Calu3 (cell line): Measurements from ENCODE around the gene FAM25A. TPM values are rescaled to one million over a fixed set of nuclear protein-coding genes. Genes with fewer than 3 reads are reported as not detected.
"Not testable (repeated sequence)": the region's sequence is repeated elsewhere in the genome, so short reads cannot be mapped to it uniquely, and the experiment has no call there.

Source experiments
- BruUV-seq: library from RNA; stranded (reverse); fragments of 400-500 nt; replicated peaks from 2 replicates; lab custom pipeline; 2021; lab: Mats Ljungman, UMichigan
- CTCF ChIA-PET: fragments of 300-600 bp; sonication (Branson Sonifier 250); formaldehyde crosslinking; loops from one replicate; lab custom pipeline; 2022; ENCODE audit warnings: antibody characterized with exemption; lab: Charles Lee
- DNase-seq: peaks from one replicate; pipeline ENCODE4 v3.0.0; 2022
- H3K27ac Mint-ChIP-seq: one replicate; pipeline ENCODE4 v1.8.0; 2022; ENCODE audit warnings: mixed read lengths; ENCODE audit not compliant: unreplicated experiment
- H3K27me3 Mint-ChIP-seq: one replicate; pipeline ENCODE4 v1.8.0; 2022; ENCODE audit warnings: mixed read lengths; ENCODE audit not compliant: unreplicated experiment
- H3K36me3 Mint-ChIP-seq: one replicate; pipeline ENCODE4 v1.8.0; 2022; ENCODE audit warnings: mild to moderate bottlenecking, moderate library complexity, mixed read lengths; ENCODE audit not compliant: insufficient read depth, unreplicated experiment
- H3K4me1 Mint-ChIP-seq: one replicate; pipeline ENCODE4 v1.8.0; 2022; ENCODE audit warnings: mild to moderate bottlenecking, low read depth, mixed read lengths; ENCODE audit not compliant: unreplicated experiment
- H3K4me3 Mint-ChIP-seq: one replicate; pipeline ENCODE4 v1.8.0; 2022; ENCODE audit warnings: mild to moderate bottlenecking, low read depth, moderate library complexity, mixed read lengths; ENCODE audit not compliant: unreplicated experiment
- H3K9me3 Mint-ChIP-seq: one replicate; pipeline ENCODE4 v1.8.0; 2022; ENCODE audit warnings: low read depth, mixed read lengths; ENCODE audit not compliant: unreplicated experiment
- intact Hi-C: fragments of 100-400 bp; cut with micrococcal nuclease; formaldehyde crosslinking; loops from one replicate; pipeline ENCODE4 v1.10.0; 2022; ENCODE audit not compliant: unreplicated experiment
- total RNA-seq: library from RNA; stranded (reverse); gene quantifications from 2 replicates; pipeline ENCODE4 v1.2.3, GENCODE V29; 2022
- TF ChIP-seq, protein P1 (sequence below): fragments of 200-600 bp; IDR thresholded peaks from one replicate; pipeline ENCODE4 v1.8.0; 2022; ENCODE audit warnings: antibody characterized with exemption; ENCODE audit not compliant: unreplicated experiment

Gene FAM25A
- total RNA-seq, 1 experiment from 2014 or later: not detected

DNA sequence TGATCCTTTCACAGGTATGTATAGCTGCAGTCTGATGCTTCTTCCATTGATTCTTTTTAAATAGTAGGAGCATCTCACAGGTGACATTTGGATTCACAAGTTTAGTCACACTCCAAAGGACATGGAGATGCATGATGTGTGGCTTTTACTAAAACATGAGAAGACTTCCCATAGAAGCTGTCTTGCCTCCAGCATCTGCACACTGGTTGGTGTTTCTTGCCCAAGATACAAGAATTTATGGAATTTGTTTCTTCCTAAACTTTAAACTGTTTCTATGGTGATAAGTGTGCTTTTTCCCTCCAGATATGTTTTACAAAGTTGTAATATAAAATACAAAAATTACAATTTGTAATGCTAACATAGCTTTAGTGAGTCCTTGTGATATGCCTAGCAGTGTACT, 27.6 kb upstream of the FAM25A start:
- Mint-ChIP-seq H3K27ac (no peak overlapping the region), H3K4me3 (no peak overlapping the region), H3K9me3 (no peaks in the 10 kb centered on the region), H3K27me3 (no peaks in the 10 kb centered on the region), H3K4me1 (no peaks in the 10 kb centered on the region), H3K36me3 (no peaks in the 10 kb centered on the region)
- no TSS peak for BruUV-seq
- no peak for DNase-seq
- intact Hi-C loops: no loop called here
- CTCF ChIA-PET: no interaction called here
- TF ChIP-seq, protein P1, sequence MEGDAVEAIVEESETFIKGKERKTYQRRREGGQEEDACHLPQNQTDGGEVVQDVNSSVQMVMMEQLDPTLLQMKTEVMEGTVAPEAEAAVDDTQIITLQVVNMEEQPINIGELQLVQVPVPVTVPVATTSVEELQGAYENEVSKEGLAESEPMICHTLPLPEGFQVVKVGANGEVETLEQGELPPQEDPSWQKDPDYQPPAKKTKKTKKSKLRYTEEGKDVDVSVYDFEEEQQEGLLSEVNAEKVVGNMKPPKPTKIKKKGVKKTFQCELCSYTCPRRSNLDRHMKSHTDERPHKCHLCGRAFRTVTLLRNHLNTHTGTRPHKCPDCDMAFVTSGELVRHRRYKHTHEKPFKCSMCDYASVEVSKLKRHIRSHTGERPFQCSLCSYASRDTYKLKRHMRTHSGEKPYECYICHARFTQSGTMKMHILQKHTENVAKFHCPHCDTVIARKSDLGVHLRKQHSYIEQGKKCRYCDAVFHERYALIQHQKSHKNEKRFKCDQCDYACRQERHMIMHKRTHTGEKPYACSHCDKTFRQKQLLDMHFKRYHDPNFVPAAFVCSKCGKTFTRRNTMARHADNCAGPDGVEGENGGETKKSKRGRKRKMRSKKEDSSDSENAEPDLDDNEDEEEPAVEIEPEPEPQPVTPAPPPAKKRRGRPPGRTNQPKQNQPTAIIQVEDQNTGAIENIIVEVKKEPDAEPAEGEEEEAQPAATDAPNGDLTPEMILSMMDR: no peak

DNA sequence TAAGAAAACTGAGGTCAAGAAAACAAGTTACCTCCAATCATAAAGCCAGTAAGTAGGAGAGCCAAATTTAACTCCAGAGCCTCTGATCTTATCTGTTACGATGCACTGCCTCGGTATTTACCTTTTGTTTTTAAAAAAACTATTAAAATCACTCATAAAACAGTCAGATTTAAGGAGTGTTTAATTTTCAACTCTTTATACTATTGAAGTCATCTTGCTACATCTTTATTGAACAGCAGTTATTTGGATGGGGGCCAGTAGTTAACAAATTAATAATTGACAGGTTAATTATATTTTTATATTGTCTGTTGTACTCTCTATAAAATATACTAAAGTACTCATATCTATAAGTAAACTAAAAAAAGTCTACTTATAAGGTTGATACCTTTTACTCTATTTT, 27.2 kb upstream of the FAM25A start:
- Mint-ChIP-seq H3K36me3 (no peaks in the 10 kb centered on the region), H3K27me3 (no peaks in the 10 kb centered on the region), H3K9me3 (no peaks in the 10 kb centered on the region), H3K4me3 (no peak overlapping the region), H3K4me1 (no peaks in the 10 kb centered on the region), H3K27ac (no peak overlapping the region)
- intact Hi-C loops: no loop called here
- TF ChIP-seq, protein P1: no peak
- no TSS peak for BruUV-seq
- CTCF ChIA-PET: no interaction called here
- no peak for DNase-seq

DNA sequence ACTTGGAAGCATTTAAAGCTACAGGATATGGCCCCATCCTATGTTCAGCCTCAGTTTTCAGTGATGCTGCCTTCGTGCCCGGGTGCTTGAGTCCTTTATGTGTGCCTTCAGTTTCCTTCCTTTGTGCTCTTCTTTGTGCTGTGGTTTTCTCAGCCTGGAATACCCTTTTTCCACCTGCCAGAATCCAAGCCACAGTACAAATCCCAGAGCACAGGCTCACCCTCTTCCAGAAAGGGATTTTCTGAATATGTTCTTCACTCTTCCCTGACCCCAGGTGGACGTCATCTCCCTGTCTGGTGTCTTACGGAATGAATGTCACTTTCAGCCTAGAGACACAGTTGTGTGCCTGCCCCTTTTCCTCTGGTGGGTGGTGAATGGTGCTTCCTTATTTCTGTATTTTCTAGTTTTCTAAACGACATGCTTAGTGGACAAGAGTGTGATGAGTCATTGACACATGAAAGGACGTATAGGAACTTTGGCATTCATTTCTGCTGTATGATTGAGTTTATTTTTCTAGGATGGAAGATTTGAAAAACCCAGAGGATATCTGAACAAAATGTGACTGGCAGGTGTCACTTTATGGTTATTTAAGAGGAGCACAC, 20.2 kb upstream of the FAM25A start:
- H3K27ac Mint-ChIP-seq, H3K4me3 Mint-ChIP-seq, intact Hi-C loops, DNase-seq, CTCF ChIA-PET, H3K4me1 Mint-ChIP-seq, H3K27me3 Mint-ChIP-seq, H3K9me3 Mint-ChIP-seq, H3K36me3 Mint-ChIP-seq, BruUV-seq: not testable (repeated sequence)

DNA sequence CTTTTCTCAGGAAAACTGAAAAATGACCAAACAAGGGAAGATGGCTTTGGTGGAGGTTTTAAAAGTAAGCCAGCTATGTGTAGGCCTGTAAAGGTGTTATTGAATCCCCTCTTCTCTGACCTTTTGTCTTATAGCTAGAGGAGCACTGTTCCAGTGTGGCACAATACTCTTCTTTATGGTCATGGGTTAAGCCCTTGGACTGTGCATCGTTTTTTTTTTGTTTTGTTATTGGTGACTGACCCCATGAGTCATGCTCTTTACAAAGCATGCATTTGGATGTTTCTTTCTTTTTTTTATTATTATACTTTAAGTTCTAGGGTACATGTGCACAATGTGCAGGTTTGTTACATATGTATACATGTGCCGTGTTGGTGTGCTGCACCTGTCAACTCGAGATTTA, 19.6 kb upstream of the FAM25A start:
- no peaks in the 10 kb centered on the region for H3K4me1 Mint-ChIP-seq
- no peaks in the 10 kb centered on the region for H3K27me3 Mint-ChIP-seq
- H3K27ac Mint-ChIP-seq: no peak overlapping the region
- no peaks in the 10 kb centered on the region for H3K36me3 Mint-ChIP-seq
- no TSS peak for BruUV-seq
- DNase-seq: no peak
- no peaks in the 10 kb centered on the region for H3K9me3 Mint-ChIP-seq
- CTCF ChIA-PET: no interaction called here
- TF ChIP-seq, protein P1: no peak
- H3K4me3 Mint-ChIP-seq: no peak overlapping the region
- intact Hi-C loops: no loop called here

DNA sequence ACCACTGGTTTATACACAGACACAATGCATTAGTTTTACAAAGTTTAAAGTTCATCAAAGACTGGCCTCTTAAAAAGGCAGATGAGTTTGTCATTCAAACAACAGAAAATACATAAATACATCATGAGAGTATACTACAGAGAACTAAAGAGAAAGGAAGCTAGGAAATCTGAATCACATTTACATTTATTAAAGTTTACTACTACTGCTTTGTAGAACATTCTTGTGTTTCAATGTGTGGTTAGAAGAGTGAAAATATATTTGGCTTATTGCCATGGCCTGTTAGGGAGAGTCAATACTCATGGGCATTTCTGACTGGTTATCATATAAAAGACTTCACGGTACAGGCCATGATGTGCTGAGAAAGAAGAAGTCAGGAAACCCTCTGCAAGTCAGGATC, 13.0 kb upstream of the FAM25A start:
- H3K4me3 Mint-ChIP-seq, BruUV-seq, H3K36me3 Mint-ChIP-seq, H3K4me1 Mint-ChIP-seq, H3K9me3 Mint-ChIP-seq, DNase-seq, H3K27me3 Mint-ChIP-seq, CTCF ChIA-PET, H3K27ac Mint-ChIP-seq, intact Hi-C loops: not testable (repeated sequence)

DNA sequence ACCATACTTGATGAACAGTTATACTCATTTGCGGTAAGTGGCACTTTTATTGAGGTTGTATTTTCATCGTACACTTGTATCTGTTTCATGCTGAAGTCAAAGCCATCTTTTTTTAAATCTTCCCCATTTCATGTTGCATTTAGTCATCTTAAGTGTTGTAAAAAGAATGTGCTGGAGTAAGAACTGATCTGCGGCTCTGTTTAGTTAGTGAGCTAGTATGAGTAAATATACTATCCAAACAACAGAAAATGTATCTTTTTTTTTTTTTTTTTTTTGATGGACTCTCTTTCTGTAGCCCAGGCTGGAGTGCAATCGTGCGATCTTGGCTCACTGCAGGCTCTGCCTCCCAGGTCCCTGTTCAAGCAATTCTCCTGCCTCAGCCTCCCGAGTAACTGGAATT, 12.4 kb upstream of the FAM25A start:
- intact Hi-C loops, H3K4me3 Mint-ChIP-seq, H3K4me1 Mint-ChIP-seq, H3K27me3 Mint-ChIP-seq, BruUV-seq, H3K27ac Mint-ChIP-seq, H3K36me3 Mint-ChIP-seq, H3K9me3 Mint-ChIP-seq, CTCF ChIA-PET, DNase-seq: not testable (repeated sequence)

DNA sequence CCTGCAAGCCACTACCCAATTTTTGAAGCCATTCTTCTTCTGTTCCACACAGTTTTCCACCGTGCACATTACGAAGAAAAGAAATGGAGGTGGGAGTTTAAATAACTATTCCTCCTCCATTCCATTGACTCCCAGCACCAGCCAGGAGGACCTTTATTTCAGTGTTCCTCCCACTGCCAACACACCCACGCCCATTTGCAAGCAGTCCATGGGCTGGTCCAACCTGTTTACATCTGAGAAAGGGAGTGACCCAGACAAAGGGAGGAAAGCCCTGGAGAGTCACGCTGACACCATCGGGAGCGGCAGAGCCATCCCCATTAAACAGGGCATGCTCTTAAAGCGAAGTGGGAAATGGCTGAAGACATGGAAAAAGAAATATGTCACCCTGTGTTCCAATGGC, 11.8 kb upstream of the FAM25A start:
- H3K36me3 Mint-ChIP-seq, intact Hi-C loops, H3K27ac Mint-ChIP-seq, BruUV-seq, H3K4me1 Mint-ChIP-seq, CTCF ChIA-PET, DNase-seq, H3K4me3 Mint-ChIP-seq, H3K9me3 Mint-ChIP-seq, H3K27me3 Mint-ChIP-seq: not testable (repeated sequence)

DNA sequence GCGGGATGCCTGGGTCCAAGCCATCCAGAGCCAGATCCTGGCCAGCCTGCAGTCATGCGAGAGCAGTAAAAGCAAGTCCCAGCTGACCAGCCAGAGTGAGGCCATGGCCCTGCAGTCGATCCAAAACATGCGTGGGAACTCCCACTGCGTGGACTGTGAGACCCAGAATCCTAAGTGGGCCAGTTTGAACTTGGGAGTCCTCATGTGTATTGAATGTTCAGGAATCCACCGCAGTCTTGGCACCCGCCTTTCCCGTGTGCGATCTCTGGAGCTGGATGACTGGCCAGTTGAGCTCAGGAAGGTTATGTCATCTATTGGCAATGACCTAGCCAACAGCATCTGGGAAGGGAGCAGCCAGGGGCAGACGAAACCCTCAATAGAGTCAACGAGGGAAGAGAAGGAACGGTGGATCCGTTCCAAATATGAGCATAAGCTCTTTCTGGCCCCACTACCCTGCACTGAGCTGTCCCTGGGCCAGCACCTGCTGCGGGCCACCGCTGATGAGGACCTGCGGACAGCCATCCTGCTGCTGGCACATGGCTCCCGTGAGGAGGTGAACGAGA, 10.9 kb upstream of the FAM25A start:
- H3K36me3 Mint-ChIP-seq, intact Hi-C loops, CTCF ChIA-PET, BruUV-seq, DNase-seq, H3K9me3 Mint-ChIP-seq, H3K27ac Mint-ChIP-seq, H3K4me1 Mint-ChIP-seq, H3K4me3 Mint-ChIP-seq, H3K27me3 Mint-ChIP-seq: not testable (repeated sequence)
